SHP77 treated with DMSO at 0.1 percent for 48 hours (cell line): Measurements from ENCODE around the gene POLR2J3.
"Not testable (repeated sequence)": the region's sequence is repeated elsewhere in the genome, so short reads cannot be mapped to it uniquely, and the experiment has no call there.

Source experiments
- DNase-seq: peaks from one replicate; lab custom pipeline; 2025; lab: John Stamatoyannopoulos, UW

Gene POLR2J3

DNA sequence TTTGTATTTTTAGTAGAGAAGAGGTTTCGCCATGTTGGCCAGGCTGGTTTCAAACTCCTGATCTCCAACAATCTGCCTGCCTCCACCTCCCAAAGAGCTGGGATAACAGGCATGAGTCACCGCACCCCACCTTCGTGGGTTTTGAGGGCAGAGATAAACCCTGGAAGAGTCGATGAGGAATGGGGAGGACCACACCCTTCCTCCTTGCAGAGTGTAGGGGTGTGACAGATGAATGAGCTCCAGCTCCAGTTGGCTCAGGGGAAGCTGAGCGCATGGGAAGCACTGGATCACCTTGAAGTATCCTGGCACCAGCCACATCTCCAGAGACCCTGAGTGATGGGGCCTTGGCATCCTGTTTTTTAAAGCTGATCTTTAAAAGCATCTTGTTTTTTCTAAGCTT lies 11.1 kb upstream of the POLR2J3 start:
- DNase-seq = not testable (repeated sequence)

GRCh38 chr7:102581722-102582121 lies 9.3 kb upstream of the POLR2J3 start:
- not testable (repeated sequence) for DNase-seq

- DNase-seq = not testable (repeated sequence)
These were observed 6.1 kb upstream of the POLR2J3 start for GRCh38 chr7:102578486-102578885.

GRCh38 chr7:102577315-102578240 lies 5.2 kb upstream of the POLR2J3 start:
- not testable (repeated sequence) for DNase-seq

DNA sequence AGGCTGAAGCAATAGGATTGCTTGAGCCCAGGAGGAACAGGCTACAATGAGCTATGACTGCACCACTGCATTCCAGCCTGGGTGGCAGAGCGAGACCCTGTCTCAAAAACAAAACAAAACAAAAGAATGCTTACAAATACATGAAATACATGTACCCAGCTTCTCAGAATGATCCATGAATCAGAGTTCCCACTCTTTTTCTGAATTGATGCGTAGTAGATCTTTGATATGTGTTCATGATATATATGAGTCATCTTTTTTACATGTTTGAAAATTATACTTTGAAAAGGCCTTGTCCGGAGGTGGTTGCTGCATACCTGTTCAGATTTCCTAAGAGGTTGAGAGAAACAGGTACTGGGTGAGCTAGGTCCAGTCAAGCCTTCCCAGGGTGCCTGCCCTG lies 4.0 kb upstream of the POLR2J3 start:
- not testable (repeated sequence) for DNase-seq

DNA sequence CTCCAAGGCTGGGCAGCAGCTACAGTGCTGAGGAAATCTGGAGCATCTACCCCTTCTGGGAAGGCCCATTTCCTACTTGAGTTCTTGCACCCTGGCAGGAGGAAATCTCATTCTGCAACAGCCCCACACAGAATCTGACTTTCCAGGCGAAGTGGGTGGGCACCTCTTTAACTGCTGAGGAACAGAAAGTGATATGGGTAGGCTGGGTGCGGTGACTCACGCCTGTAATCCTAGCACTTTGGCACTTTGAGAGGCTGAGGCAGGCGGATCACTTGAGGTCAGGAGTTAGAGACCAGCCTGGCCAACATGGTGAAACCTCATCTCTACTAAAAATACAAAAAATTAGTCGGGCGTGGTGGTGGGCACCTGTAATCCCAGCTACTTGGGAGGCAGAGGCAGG lies 2.2 kb upstream of the POLR2J3 start:
- not testable (repeated sequence) for DNase-seq

- DNase-seq = not testable (repeated sequence)
These were observed 3.8 kb downstream of the POLR2J3 start for GRCh38 chr7:102568620-102569019.

GRCh38 chr7:102550808-102551422 lies 21.5 kb downstream of the POLR2J3 start, which contains the start of gene SPDYE2:
Gene SPDYE2, plus strand, starts transcription at chr7:102551226. Its CDS starts 2,030 bp downstream, at chr7:102553256.
- not testable (repeated sequence) for DNase-seq

- not testable (repeated sequence) for DNase-seq
These were observed 26.0 kb downstream of the POLR2J3 start for GRCh38 chr7:102546353-102546752.

GRCh38 chr7:102545288-102545687 lies 27.1 kb downstream of the POLR2J3 start:
- DNase-seq = not testable (repeated sequence)

GRCh38 chr7:102544372-102544771 lies 28.0 kb downstream of the POLR2J3 start:
- not testable (repeated sequence) for DNase-seq

DNA sequence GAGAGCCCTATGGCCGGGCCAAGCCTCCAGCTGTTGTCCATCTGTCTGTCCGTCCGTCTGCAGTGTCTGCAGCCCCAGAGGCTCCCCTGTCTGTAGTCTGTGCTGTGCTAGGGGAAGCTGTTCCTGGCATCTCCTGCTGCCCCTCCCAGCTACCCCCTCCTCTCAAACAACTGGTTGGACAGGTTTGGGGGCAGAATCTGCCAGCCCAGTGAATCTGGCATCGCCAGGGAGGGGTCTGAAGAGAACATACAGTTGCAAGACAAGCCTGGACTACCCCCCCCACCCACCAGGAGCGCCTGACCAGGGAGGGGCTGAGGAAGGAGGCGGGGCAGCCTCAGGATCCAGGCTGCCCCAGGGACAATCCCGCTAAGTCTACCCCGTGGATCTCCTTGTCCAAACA lies 28.8 kb downstream of the POLR2J3 start, which contains the start of gene UPK3BL2:
Gene UPK3BL2, minus strand, starts transcription at position 101 of the 400 bp plus-strand sequence. Its CDS starts 60 bp downstream, at position 41.
- DNase-seq = not testable (repeated sequence)

- DNase-seq = not testable (repeated sequence)
These were observed 29.6 kb downstream of the POLR2J3 start for GRCh38 chr7:102542771-102543170.

DNA sequence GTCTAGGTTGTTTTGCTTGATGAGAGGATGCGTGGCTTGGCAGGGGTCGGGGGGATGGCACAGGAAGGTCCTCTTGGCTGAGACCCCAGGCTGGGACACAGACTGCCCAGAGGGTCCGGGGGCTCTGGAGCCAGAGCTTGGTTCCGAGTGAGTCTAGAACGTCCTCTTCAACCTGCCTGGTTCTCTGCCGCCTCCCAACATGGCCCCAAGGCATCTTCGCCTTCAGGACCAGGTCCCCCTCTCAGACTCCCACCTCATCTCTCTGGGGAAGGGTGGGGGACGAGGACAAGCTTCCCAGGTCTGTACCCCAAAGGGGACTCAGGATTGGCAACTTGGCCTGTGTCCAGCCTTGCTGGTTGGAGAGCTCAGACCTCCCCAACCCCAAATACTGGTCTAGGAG lies 30.3 kb downstream of the POLR2J3 start:
- not testable (repeated sequence) for DNase-seq

DNA sequence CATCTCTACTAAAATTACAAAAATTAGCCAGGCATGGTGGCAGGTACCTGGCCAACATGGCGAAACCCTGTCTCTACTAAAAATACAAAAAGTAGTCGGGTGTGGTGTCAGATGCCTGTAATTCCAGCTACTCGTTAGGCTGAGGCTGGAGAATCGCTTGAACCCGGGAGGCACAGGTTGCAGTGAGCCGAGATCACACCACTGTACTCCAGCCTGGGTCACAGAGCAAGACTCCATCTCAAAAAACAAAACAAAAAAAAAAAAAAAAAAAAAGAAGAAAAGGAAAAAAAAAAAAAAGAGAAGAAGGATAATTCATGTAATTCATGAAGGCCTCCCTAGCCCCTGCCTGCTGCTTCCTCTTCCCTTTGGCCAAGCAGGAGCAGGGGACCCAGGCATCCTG lies 31.8 kb downstream of the POLR2J3 start:
- not testable (repeated sequence) for DNase-seq

- not testable (repeated sequence) for DNase-seq
These were observed 37.2 kb downstream of the POLR2J3 start for GRCh38 chr7:102535062-102535615.

GRCh38 chr7:102532127-102532526 lies 40.3 kb downstream of the POLR2J3 start:
- DNase-seq = not testable (repeated sequence)

- DNase-seq = not testable (repeated sequence)
These were observed 40.8 kb downstream of the POLR2J3 start for GRCh38 chr7:102531583-102531982.

DNA sequence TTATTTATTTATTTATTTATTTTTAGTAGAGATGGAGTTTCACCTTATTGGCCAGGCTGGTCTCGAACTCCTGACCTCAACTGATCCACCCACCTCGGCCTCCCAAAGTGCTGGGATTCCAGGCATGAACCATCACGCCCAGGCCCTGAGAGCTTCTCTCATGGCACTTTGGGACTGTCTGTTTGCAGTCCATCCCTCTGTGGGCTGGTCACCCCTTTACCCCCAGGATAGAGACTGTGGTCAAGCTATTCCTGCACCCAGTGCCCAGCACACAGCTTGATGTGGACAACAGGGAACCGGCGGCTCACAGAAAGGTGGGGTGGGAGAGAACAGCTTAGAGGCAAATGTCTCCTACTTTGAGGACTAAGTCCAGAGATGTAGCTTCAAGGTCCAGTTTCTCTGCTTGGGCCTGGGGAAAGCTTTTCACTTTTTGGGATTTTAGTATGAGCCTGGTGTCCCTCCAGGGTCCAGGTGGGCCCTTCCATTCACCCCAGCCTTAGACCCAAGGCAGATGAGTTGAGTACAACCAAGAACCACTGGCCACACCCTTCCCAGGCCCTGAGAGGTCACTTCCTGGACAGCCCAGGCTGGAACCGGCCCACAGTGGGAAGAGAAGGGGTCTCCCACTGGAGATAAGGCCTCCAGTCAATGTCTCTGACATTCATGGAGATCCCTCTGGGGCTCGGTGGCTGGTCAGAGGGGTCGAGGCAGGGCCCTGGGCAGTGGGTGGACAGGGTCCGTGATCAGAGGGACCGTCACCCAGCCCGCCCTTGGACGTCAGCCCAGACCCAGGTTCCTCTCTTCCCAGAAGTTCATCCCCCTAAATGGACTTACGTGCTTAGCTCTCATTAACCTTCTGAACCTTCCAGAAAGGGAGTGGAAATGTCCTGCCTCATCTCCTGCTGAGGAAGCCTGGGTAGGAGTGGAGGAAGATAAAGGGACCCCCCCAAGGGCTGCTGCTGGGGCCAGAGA lies 44.3 kb downstream of the POLR2J3 start:
- DNase-seq = not testable (repeated sequence)

- DNase-seq = not testable (repeated sequence)
These were observed 45.2 kb downstream of the POLR2J3 start for GRCh38 chr7:102527182-102527581.

- not testable (repeated sequence) for DNase-seq
These were observed 47.6 kb downstream of the POLR2J3 start for GRCh38 chr7:102524803-102525202.
